ENCODE results near the gene PLEKHO2.

PLEKHO2 gene

GRCh38 chr15:64858021-64858575 lies 16.4 kb downstream of the PLEKHO2 start:
- no peak for DNase-seq

- no peak for DNase-seq
Observed at GRCh38 chr15:64859226-64859625, 17.5 kb downstream of the PLEKHO2 start.

GRCh38 chr15:64861331-64861730 lies 19.6 kb downstream of the PLEKHO2 start:
- DNase-seq, result no peak

- DNase-seq, result no peak
Observed at GRCh38 chr15:64861960-64862359, 20.2 kb downstream of the PLEKHO2 start.

- DNase-seq, result no peak
Observed at GRCh38 chr15:64862408-64862807, 20.7 kb downstream of the PLEKHO2 start.

GRCh38 chr15:64864068-64864467 lies 22.4 kb downstream of the PLEKHO2 start:
- no peak for DNase-seq

- no peak for DNase-seq
Observed at GRCh38 chr15:64865126-64865997, 23.6 kb downstream of the PLEKHO2 start.

GRCh38 chr15:64865998-64866520 lies 24.3 kb downstream of the PLEKHO2 start:
- DNase-seq, result no peak

- DNase-seq, result no peak
Observed at GRCh38 chr15:64869501-64869900, 27.8 kb downstream of the PLEKHO2 start.

- no peak for DNase-seq
Observed at GRCh38 chr15:64870353-64870752, 28.6 kb downstream of the PLEKHO2 start.

GRCh38 chr15:64875641-64876223 lies 34.0 kb downstream of the PLEKHO2 start:
- no peak for DNase-seq

- DNase-seq, result peak in 1 of 5 donors; percentile 27
Observed at GRCh38 chr15:64877435-64877834, 35.7 kb downstream of the PLEKHO2 start.

GRCh38 chr15:64878705-64879104 lies 37.0 kb downstream of the PLEKHO2 start:
- no peak for DNase-seq

- peak in 1 of 5 donors; percentile 71 for DNase-seq
Observed at GRCh38 chr15:64883100-64883581, 41.4 kb downstream of the PLEKHO2 start.

GRCh38 chr15:64883997-64884511 lies 42.3 kb downstream of the PLEKHO2 start:
- peak; percentile 35 to 54 (median 52) for DNase-seq

GRCh38 chr15:64884679-64885078 lies 43.0 kb downstream of the PLEKHO2 start:
- no peak for DNase-seq

- no peak for DNase-seq
Observed at GRCh38 chr15:64888336-64888735, 46.6 kb downstream of the PLEKHO2 start.

GRCh38 chr15:64891561-64891960 lies 49.8 kb downstream of the PLEKHO2 start:
- no peak for DNase-seq

GRCh38 chr15:64892847-64893403 lies 51.2 kb downstream of the PLEKHO2 start:
- peak in 1 of 5 donors; percentile 46 for DNase-seq

- peak; percentile 90 to 100 (median 93) for DNase-seq
Observed at GRCh38 chr15:64893481-64894394, 52.0 kb downstream of the PLEKHO2 start.

- peak; percentile 70 to 94 (median 81) for DNase-seq
Observed at GRCh38 chr15:64894395-64895056, 52.8 kb downstream of the PLEKHO2 start.
